ENCODE measurements around the gene MCL1.
A peak's percentile ranks its signal among the peaks of the same experiment; 100 is the strongest.
"Not testable (repeated sequence)": the region's sequence is repeated elsewhere in the genome, so short reads cannot be mapped to it uniquely, and the experiment has no call there.

MCL1 gene

DNA sequence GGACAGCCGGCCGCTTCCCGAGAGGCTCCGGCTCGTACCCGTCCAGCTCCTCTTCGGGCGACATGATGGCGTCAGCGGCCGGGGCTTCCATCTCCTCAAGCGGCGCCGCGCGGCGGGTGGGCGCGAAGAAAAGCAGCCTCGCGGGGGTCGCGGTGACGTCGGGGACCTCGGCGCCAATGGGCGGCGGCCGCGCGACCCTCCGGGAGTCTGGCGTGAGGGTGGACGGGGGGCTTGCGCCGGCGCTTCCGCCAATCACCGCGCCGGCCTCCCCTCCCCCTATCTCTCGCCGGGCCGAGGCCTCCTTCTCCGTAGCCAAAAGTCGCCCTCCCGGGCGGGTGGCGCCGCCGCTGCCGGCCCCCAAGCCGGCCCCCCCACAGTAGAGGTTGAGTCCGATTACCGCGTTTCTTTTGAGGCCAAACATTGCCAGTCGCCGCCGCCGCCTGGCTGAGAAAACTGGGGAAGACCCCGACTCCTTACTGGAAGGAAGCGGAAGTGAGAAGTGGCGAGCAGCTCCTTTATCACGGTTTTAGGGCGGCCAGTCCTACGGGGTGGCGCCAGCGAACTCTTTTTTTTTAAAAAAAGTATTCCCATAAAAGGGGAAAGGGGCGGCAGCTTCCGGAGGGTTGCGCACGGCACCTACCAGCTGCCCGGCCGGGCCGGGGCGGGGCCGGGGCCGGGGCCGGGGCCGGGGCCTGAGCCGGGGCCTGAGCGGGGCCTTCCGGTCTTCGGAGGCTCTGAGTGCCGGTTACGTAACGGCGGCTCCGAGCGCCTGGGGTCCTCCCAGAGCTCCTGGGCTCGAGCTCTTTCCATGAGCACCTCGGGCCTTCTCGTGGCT, at the start of gene MCL1:
Gene MCL1, minus strand, starts transcription at position 501 of the 835 bp plus-strand sequence. Its CDS starts 80 bp downstream, at position 421.
- peak; percentile 91 for DNase-seq

DNA sequence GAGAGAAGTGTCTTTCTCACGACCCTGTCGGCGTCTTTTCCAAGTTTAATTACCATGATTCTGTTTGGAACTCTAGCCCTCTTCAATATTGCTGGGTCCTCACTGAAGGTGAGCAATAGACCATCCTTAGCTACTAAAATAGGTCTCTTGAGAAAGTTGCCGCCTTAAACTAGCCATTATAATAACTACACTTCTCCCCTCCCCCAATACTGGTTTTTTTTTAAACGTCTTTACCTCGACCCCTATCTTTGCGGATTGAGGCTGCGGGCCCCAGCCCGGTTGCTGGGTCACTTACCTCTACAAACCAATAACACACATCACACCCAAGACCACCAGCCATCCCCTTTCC, 49.3 kb upstream of the MCL1 start:
- DNase-seq, result no peak

DNA sequence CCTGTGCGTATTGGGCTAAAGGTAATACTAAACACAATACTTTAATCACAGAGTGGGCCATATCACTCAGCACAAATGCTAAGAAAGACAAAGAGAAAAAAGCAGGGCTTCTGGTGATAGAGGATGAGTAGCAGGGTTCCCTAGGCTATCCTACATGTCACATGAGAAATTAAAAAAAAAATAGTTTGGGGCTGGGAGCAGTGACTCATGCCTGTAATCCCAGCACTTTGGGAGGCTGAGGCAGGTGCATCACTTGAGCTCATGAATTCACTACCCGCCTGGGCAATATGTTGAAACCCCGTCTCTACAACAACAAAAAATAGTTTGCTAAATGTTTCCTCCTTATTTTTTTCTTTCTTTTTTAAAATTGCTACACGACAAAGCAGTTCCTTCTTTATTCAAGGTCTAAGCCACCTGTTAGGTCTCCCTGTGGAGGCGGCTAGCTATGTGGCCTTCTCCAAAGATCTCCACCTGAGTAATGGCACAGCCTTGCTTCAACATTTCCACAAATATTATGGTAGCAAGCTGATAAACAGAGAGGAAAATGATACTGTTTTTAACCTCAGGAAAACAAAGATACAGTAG, 48.5 kb upstream of the MCL1 start:
- DNase-seq, result no peak

DNA sequence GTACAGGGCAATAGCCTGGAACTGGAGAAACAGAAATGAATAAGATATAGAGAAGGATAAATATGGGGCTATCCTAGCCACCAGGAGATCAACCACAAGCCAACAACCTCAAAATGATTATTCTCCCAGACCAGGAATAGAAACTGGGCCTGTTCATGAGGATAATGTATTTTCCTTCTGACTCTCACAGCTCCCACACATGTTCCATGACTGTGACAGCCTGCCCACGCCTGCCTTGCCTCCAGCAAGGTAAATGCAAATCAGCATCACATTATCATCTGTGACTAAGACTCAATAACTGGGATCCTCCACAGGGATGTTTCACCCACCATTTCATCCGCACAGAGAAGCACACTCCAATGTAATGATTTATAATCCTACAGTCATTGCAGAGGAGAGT, 46.7 kb upstream of the MCL1 start:
- DNase-seq, result no peak

DNA sequence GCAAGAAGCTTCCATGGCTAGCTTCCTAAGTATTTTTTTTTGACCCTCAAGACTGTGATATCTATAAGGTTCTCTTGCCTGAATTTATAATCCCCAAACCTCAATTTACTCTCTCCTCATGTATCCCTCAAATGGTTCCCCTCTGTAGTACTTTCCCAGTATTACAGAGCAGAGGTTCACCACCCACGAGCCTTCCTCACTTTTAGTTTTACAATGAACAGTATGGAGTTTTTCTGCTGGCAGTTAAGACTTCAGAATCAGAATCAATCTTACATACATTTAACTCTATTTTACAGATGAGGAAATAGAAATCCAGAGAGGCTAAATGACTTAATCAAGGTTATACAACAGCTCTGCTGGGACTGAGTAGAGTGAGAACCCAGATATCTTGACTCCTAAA, 45.1 kb upstream of the MCL1 start:
- DNase-seq, result not testable (repeated sequence)

DNA sequence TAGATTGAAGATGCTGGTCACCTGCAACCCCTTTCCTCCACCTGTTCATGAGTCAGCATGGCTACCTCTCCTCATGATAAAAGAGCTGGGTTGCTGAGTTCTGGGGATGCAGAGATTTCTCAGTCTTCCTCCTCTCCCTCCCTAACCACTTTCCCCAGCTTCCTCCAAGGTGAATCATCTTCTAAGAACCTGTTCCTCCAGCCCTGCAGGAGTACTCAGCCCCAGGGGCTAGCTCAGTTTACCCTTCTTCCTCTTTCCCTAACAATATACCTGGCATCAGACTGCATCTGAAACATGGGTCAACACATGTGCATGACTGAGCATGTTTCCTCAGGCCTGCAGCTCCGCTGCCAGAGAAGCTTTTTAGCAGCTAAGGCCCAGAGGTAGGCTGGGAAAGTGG, 44.7 kb upstream of the MCL1 start:
- DNase-seq, result not testable (repeated sequence)

DNA sequence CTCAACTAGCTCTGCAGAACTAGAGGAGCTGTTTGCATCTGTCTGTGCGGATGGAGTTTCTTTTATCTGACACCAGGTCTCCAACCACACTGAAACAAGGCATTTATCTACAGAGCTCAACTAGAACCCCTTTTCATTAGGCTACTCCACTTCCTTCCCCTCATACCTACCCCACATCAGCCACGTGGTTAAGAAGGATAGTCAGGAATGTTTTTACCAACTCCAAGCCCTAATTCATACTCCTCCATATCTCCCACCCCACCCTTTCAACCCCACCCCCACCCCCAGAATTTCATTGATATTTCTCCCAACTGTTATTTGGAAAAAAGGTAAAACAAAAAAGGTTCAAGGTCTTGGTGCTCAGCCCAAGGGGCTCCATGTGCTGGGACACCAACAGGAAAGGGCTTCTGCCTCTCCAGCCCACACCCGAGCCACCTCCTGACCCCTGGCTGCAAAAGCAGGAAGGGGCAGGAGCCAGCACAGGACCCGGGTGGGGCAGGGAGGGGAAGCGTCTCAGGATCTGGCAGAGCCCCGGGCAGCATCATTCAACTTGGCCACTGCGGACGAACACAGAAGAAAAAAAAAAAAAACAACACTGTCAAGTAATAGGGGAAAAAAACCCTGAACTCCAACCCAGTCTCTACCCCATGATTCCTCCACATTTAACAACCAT, 43.0 kb upstream of the MCL1 start:
- no peak for DNase-seq

DNA sequence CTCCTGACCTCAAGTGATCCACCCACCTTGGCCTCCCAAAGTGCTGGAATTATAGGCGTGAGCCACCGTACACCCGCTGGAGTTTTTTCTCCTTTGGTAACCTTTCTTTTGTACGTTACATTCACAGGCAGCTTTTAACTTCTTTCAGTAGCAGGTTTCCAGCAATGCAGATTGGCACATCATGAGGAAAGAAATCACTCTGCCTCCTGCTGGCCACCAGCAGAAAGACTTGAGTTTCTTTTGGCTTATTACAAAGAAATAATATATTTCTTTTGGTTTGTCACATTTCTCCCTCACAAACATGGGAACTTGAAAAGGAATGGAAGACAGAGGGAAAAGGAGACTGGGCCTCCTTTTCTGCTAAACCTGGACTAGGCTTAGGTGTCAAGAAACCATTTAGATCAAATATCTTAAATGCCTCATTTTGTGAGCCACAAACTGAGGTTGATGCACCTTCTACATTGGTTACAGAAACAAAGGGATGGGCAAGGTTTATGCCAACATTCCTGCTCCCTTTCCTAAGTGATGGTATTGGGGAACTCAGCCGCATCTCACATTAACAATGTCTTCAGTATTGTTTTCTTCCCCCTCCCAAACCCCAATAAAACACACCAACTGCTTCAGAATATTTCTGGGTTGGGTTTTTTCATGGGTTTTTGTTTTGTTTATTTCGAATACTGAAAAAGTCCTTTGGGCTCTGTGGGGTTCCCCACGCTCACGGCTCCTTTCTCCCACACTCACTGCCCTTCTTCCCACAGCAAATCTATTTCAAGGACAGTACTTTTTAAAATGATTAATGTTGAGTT, 42.3 kb upstream of the MCL1 start:
- DNase-seq, result no peak

DNA sequence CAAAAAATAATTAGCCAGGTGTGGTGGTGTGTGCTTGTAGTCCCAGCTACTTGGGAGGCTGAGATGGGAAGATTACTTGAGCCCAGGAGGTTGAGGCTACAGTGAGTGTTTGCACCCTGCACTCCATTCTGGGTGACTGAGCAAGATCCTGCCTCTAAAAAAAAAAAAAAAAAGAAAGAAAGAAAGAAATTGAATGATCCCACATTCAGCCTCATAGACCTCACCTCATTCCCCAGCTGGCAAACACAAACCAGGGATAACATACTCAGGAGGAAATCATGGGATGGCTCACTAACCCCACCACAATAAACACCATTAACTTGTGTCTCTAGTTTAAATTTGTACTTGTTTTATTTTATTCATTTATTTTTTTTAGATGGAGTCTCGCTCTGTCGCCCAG, 41.5 kb upstream of the MCL1 start:
- DNase-seq, result no peak

DNA sequence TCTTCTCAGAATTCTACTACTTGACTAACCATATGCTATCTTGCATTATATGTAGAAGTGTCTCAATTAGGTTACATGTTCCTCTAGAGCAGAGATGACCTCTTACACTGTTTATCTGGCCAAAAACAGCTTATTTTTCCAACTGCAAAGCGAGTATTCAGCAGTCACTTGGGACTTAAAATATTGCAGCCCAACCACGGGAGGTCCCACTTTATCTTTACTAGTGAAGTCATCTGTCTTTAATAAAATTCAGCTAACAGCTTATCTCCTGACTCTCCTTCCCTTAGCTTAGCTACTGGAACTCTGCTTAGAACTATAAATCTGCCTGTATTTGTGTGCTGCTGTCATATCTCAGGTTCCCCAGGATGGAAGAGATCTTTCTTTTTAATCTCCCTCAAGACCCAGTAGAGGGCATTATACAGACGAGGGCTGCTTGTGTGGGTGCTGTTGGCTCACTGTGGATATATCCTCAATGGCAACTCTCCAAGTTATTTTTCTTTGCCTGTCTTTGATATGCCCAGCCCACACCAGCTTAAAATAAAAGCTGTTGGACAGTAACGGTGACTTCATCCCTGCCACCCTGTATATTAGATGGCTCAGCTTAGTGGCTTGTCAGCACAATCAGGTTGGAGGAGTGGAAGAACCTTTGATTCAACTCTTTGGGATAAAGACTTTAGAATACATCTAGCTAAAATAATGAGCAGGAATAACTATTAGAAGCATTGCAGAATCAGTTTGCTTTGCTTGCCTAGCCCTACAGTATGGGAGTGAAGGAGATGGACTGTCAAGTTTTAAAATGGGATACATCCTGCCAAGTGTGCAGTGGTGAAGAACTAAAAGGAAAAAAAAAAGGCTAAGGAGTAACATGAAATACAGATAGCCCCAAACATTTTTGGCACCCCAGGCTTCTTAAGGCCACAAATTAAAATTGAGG, 40.4 kb upstream of the MCL1 start:
- no peak for DNase-seq

DNA sequence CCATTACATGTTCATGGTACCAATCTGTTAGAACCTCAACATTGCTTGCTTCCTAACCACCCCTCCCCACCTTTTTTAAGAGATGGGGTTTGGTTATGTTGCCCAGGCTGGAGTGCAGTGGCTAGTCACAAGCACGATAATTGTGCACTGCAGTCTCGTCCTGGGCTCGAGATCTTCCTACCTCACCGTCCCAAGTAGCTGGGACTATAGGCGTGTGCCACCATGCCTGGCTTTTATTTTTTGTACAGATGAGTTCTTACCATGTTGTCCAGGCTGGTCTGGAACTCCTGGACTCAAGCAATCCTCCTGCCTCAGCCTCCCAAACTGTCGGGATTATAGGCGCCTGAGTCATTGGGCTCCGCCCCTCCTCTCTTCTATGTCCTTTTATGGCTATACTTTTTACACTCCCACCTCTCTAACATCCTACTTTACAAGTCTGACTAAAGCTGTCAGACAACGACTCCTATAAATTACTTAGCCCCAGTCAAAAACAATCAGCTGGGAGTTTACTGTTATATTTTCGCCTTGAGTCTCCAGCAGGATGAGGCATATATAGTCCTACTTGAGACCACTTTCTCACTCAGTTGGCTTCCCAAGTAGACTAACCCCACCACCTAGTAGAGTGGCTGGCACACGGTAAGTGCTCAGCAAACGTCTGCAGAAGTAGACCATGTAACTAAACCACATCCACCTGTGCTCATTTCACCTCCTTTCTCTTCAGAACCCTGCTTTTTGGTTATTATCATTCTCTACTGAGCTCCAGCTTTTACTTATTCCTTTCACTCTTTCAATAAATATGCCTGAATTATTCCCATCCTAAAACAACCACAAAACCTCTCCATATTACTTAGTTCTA, 36.2 kb upstream of the MCL1 start:
- DNase-seq, result no peak

DNA sequence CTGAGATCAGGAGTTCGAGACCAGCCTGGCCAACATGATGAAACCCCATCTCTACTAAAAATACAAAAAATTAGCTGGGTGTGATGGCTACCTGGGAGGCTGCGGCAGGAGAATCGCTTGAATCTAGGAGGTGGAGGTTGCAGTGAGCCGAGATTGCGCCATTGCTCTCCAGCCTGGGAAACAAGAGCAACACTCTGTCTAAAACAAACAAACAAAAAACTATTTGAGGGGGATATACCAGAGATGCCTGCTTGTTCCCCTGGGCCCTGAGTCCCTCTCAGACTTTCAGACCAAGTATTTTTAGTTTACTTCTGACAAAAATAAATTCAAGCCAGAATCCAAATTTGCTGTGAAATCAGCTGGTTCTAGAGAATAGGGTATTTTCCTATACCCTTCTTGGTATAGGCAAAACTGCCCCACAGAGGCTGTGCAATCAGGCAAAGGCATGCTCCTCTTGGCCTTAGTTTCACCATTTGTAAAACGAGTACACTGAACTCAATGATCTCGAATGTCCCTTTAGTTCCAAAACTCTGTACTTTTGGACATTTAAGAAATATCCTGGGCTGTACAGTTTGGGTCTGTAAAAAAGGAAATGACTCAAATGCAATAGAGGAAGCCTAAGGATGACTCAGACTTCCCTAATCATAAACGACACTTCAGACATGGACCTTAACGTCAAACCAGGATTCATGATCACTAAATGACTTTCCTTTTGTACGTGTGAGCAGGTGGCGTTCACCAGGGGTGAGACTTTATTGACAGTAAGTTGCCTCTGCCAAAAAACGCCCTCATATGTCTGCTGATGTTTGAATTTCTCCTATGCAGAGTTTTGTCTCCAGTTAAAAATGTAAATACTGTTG, 33.9 kb upstream of the MCL1 start:
- peak; percentile 10 for DNase-seq

DNA sequence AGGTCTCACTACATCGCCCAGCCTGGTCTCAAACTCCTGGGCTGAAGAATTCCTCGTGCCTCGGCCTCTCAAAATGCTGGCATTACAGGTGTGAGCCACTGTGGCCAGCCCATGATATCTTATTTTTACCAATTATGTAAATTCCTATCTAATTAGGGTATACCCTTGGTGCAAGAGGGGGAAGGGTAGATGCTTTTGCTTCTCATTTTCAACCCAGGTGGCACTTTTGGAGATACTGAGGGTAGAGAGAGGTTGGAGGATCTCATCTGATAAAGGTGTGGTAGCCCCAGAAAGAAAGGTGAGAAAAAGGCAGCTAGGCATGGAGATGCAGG, 32.6 kb upstream of the MCL1 start:
- DNase-seq, result no peak

DNA sequence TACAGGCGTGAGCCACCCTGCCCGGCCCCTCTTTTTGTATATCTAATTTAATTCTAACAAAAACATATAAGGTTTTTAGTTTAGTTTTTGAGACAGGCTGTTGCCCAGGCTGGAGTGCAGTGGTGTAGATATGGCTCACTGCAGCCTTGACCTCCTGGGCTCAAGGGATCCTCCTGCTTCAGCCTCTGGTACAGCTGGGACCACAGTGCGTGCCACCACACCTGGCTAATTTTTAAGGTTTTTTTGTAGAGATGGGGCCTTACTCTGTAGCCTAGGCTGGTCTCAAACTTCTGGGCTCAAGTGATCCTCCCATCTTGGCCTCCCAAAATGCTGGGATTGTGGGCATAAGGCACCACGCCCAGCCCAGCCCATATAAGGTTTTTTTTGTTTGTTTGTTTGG, 31.2 kb upstream of the MCL1 start:
- no peak for DNase-seq

DNA sequence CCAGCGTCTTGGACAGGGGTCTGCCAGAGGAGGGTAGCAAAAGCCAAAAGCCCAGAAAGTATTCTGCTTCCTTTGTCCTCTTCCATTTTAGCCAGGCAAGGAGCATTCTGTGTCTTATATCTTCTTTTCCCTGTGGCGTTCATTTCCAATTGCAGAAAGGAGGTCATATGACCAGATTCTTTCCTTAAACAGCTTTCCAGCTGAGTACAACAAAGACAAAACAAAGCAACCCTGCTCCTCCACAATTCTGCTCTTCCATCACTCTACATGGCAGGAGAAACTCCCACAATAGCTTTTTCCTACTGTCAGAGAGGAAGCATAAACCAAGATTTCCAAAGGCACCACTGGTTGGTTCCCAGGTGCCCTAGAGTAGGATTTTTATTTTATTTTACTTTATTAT, 30.3 kb upstream of the MCL1 start:
- DNase-seq, result no peak

DNA sequence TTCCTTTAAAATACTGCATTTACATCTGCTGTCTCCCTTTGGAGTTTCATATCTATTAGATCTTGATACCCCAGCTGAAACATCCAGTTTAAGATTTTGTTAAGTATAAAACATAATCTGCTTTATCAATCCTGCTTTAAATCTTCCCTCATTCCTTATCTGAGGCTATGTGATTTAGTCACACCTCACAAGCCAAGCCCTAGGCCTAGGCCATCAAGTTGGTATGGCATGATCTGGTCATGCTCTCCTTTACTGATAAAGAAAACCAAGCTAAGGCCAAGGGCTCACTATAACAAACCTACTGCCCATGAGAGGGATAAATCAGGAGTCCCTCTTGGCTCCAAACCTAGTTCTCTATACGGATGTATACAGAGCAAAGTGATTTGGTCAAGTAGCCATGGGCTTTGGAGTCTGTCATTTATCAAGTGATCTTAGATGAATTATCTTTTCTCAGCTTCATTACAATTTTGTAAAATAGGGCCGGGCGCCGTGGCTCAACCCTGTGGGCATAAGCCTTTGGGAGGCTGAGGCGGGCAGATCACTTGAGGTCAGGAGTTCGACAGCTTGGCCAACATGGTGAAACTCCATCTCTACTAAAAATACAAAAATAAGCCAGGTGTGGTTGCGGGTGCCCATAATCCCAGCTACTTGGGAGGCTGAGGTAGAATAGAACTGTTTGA, 27.2 kb upstream of the MCL1 start:
- no peak for DNase-seq

DNA sequence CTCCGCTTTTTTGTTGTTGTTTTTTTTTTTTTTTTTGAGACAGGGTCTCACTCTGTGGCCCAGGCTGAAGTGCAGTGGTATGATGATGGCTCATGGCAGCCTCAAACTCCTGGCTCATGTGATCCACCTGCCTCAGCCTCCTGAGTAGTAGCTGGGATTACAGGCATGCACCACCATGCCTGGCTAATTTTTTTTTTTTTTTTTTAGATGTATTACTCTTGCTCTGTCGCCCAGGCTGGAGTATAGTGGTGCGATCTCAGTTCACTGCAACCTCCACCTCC, 26.0 kb upstream of the MCL1 start:
- DNase-seq, result not testable (repeated sequence)

DNA sequence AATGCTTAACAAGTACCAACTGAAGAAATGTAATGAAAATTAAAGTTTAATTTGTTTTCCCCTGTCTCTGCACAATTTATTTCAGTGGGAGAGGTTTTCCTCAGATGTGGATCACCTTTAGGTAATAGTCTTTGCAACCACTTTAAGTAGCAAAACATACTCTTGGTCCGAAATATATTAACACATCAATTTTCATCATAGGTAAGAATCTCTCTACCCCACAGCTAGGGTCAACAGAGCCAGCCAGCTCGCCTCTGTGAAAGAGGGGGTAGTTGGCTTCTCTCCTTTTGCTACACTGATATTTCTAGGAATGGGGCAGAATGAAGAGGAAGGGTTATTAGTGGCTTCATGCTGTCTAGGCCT, 24.8 kb upstream of the MCL1 start:
- no peak for DNase-seq

DNA sequence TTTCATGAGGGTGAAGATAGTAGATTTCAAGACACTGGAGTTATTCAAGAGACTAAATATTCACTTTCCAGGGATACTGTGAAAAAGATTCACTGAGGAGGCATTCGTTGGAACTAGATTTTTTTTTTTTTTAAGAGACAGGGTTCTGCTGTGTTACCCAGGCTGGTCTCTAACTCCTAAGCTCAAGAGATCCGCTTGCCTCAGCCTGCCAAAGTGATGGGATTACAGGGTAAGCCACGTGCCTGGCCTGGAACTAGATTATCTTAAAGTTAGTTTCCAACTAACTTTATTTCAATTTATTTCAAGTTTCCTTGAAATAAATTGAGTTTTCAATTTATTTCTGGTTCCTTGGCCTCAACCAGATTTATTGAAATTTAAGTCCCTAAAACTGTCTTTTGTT, 24.3 kb upstream of the MCL1 start:
- DNase-seq, result no peak

DNA sequence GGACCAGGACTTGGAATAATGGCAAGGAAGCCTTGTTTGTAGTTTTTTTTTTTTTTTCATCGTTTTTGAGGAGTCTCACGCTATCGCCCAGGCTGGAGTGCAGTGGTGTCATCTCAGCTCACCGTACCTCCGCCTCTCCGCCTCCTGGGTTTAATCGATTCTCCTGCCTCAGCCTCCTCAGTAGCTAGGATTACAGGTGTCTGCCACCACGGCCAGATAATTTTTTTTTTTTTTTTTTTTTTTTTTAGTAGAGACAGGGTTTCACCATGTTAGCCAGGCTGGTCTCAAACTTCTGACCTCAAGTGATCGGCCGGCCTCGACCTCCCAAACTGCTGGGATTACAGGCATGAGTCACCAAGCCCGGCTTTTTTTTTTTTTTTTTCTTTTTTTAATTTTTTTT, 23.0 kb upstream of the MCL1 start:
- not testable (repeated sequence) for DNase-seq

All from NCI-H748 treated with DMSO at 0.1 percent for 48 hours (cell line).